HG02642 (cell line): ENCODE measurements around the gene VARS1.
"Not testable (repeated sequence)": the region's sequence is repeated elsewhere in the genome, so short reads cannot be mapped to it uniquely, and the experiment has no call there.

Experiments
- ATAC-seq: cut with Tn5 transposase; IDR thresholded peaks from one replicate; pipeline ENCODE4 v1.9.1; 2021; ENCODE audit warnings: mild to moderate bottlenecking; ENCODE audit not compliant: unreplicated experiment, poor library complexity

VARS1 gene

GRCh38 chr6:31795616-31796298 is at the start of gene VARS1:
Gene VARS1 (minus strand): TSS chr6:31795752. CDS start chr6:31795217, 535 bp downstream.
- ATAC-seq = peak; percentile 78

- no peak for ATAC-seq
These were observed 49.0 kb upstream of the VARS1 start for GRCh38 chr6:31844507-31844906.

GRCh38 chr6:31842053-31842452 is 46.5 kb upstream of the VARS1 start:
- no peak for ATAC-seq

GRCh38 chr6:31839779-31840126 is 44.2 kb upstream of the VARS1 start:
- not testable (repeated sequence) for ATAC-seq

GRCh38 chr6:31838968-31839367 is 43.4 kb upstream of the VARS1 start:
- ATAC-seq = no peak

- not testable (repeated sequence) for ATAC-seq
These were observed 42.6 kb upstream of the VARS1 start for GRCh38 chr6:31838114-31838553.

GRCh38 chr6:31837369-31838113 is 42.0 kb upstream of the VARS1 start:
- ATAC-seq = no peak

GRCh38 chr6:31836474-31837368 is 41.2 kb upstream of the VARS1 start:
- no peak for ATAC-seq

GRCh38 chr6:31836047-31836473 is 40.5 kb upstream of the VARS1 start:
- no peak for ATAC-seq

GRCh38 chr6:31834367-31835250 is 39.1 kb upstream of the VARS1 start:
- peak; percentile 43 for ATAC-seq

- no peak for ATAC-seq
These were observed 36.0 kb upstream of the VARS1 start for GRCh38 chr6:31831350-31832215.

GRCh38 chr6:31830886-31831335 is 35.4 kb upstream of the VARS1 start:
- ATAC-seq = no peak

GRCh38 chr6:31829633-31830283 is 34.2 kb upstream of the VARS1 start:
- no peak for ATAC-seq

GRCh38 chr6:31827286-31828079 is 31.9 kb upstream of the VARS1 start, which contains the start of gene HSPA1B:
Gene HSPA1B (plus strand): TSS chr6:31827738. CDS start chr6:31827951, 213 bp downstream.
- peak; percentile 67 for ATAC-seq

GRCh38 chr6:31826793-31827285 is 31.3 kb upstream of the VARS1 start:
- no peak for ATAC-seq

- no peak for ATAC-seq
These were observed 30.0 kb upstream of the VARS1 start for GRCh38 chr6:31825553-31825952.

- not testable (repeated sequence) for ATAC-seq
These were observed 28.1 kb upstream of the VARS1 start for GRCh38 chr6:31823592-31824196.
